Colon (tissue), 2 donors: ENCODE measurements around the gene TRABD2B.
A peak's percentile ranks its signal among the peaks of the same experiment; 100 is the strongest.

Experiments used
- FAIRE-seq: peaks from 2 replicates; lab custom pipeline; 2012; peaks lifted over from hg19 to GRCh38; lab: Jason Lieb, UNC
- donor health status: control.
- donor health status: control.

Gene TRABD2B

GRCh38 chr1:47757226-47757975, 239.8 kb downstream of the TRABD2B start:
- FAIRE-seq = no peak

- no peak for FAIRE-seq
Observed at GRCh38 chr1:47756411-47756810, 240.8 kb downstream of the TRABD2B start.

- FAIRE-seq = no peak
Observed at GRCh38 chr1:47756006-47756405, 241.2 kb downstream of the TRABD2B start.

GRCh38 chr1:47755101-47755990, 241.8 kb downstream of the TRABD2B start:
- FAIRE-seq = no peak

- FAIRE-seq = no peak
Observed at GRCh38 chr1:47754221-47754620, 243.0 kb downstream of the TRABD2B start.

GRCh38 chr1:47753808-47754207, 243.4 kb downstream of the TRABD2B start:
- FAIRE-seq = no peak

GRCh38 chr1:47752559-47752958, 244.6 kb downstream of the TRABD2B start:
- FAIRE-seq = no peak

- FAIRE-seq = no peak
Observed at GRCh38 chr1:47751996-47752451, 245.2 kb downstream of the TRABD2B start.

- no peak for FAIRE-seq
Observed at GRCh38 chr1:47751193-47751592, 246.0 kb downstream of the TRABD2B start.

- no peak for FAIRE-seq
Observed at GRCh38 chr1:47745715-47746609, 251.2 kb downstream of the TRABD2B start.

GRCh38 chr1:47742890-47743760, 254.1 kb downstream of the TRABD2B start:
- FAIRE-seq = no peak

- FAIRE-seq = no peak
Observed at GRCh38 chr1:47738560-47739182, 258.5 kb downstream of the TRABD2B start.

GRCh38 chr1:47732489-47732888, 264.7 kb downstream of the TRABD2B start:
- no peak for FAIRE-seq

- no peak for FAIRE-seq
Observed at GRCh38 chr1:47731730-47732129, 265.5 kb downstream of the TRABD2B start.

- no peak for FAIRE-seq
Observed at GRCh38 chr1:47729685-47730084, 267.5 kb downstream of the TRABD2B start.

- FAIRE-seq = no peak
Observed at GRCh38 chr1:47727697-47728085, 269.5 kb downstream of the TRABD2B start.

- peak; percentile 90 for FAIRE-seq
Observed at GRCh38 chr1:47727051-47727696, 270.0 kb downstream of the TRABD2B start.

GRCh38 chr1:47725992-47726855, 271.0 kb downstream of the TRABD2B start:
- peak; percentile 18 for FAIRE-seq

GRCh38 chr1:47725511-47725991, 271.6 kb downstream of the TRABD2B start:
- FAIRE-seq = no peak
